Omental fat pad (tissue), 4 donors: ENCODE data around the gene CCDC110. TPM values are rescaled to one million over a fixed set of nuclear protein-coding genes. Genes with fewer than 3 reads are reported as not detected.
A peak's percentile ranks its signal among the peaks of the same experiment; 100 is the strongest.

Source experiments
- ATAC-seq: fragments of 150-250 bp; one replicate; pipeline ENCODE4 v1.9.1; 2016; ENCODE audit warnings: mild to moderate bottlenecking, moderate library complexity; ENCODE audit not compliant: low FRiP score
- DNase-seq: peaks from one replicate; pipeline ENCODE4 v3.0.0-alpha.2; 2019; ENCODE audit warnings: low spot score
- CTCF ChIP-seq, 3 donors: fragments of 450-650 bp; IDR thresholded peaks; one replicate each; pipeline ENCODE4 v1.5.1; 2016 to 2017; ENCODE audit warnings: antibody characterized with exemption in 3 of 3, mild to moderate bottlenecking in 3 of 3, moderate library complexity in 2 of 3
- total RNA-seq, 4 donors: library from RNA; depleted of rRNA; stranded (reverse); fragments of >200 nt; gene quantifications; one replicate each; pipeline ENCODE4 v1.1.0, GENCODE V29; 2016

The CCDC110 gene
- total RNA-seq, 4 donors from 2014 or later, result 0.19 to 2.8 (median 0.36) TPM

GRCh38 chr4:185405296-185405999 lies 66.1 kb downstream of the CCDC110 start:
- DNase-seq (no peak), ATAC-seq (no peak)
- TF ChIP-seq CTCF (IDR thresholded peaks at IDR 0.05), result no peak

GRCh38 chr4:185404031-185404430 lies 67.5 kb downstream of the CCDC110 start:
- no peak for DNase-seq
- ATAC-seq, result no peak
- TF ChIP-seq CTCF (IDR thresholded peaks at IDR 0.05), result no peak

GRCh38 chr4:185399466-185399865 lies 72.1 kb downstream of the CCDC110 start:
- DNase-seq (no peak), ATAC-seq (no peak)
- TF ChIP-seq CTCF (IDR thresholded peaks at IDR 0.05), result no peak

GRCh38 chr4:185398618-185399017 lies 72.9 kb downstream of the CCDC110 start:
- TF ChIP-seq CTCF (IDR thresholded peaks at IDR 0.05), result no peak
- DNase-seq (no peak), ATAC-seq (no peak)

- no peak for DNase-seq
- peak; percentile 37 for ATAC-seq
- no peak for TF ChIP-seq CTCF (IDR thresholded peaks at IDR 0.05)
Observed at GRCh38 chr4:185396724-185397385, 74.7 kb downstream of the CCDC110 start, which contains the start of gene ANKRD37. TSS of gene ANKRD37 (plus strand) at chr4:185396841. CDS start at chr4:185396924, 83 bp downstream.

GRCh38 chr4:185395956-185396723 lies 75.4 kb downstream of the CCDC110 start:
- DNase-seq (peak; percentile 74), ATAC-seq (peak; percentile 99)
- no peak for TF ChIP-seq CTCF (IDR thresholded peaks at IDR 0.05)
